GM19324 (cell line): ENCODE results near the gene DEF6.

ENCODE experiments used
- ATAC-seq: cut with Tn5 transposase; IDR thresholded peaks from one replicate; pipeline ENCODE4 v1.9.1; 2021; ENCODE audit warnings: mild to moderate bottlenecking, moderate library complexity; ENCODE audit not compliant: unreplicated experiment, low FRiP score

Gene DEF6

GRCh38 chr6:35368038-35368887 lies 70.6 kb downstream of the DEF6 start:
- no peak for ATAC-seq

GRCh38 chr6:35370124-35370741 lies 72.6 kb downstream of the DEF6 start:
- ATAC-seq: no peak

- no peak for ATAC-seq
These were observed 73.3 kb downstream of the DEF6 start for GRCh38 chr6:35370785-35371493.
